Trophoblast cell (in vitro differentiated cells and primary cell): ENCODE results near the gene MYL9.
A peak's percentile ranks its signal among the peaks of the same experiment; 100 is the strongest.

Experiments
- DNase-seq, 2 donors: peaks; one replicate each; pipeline ENCODE4 v3.0.0-alpha.2; 2016
- H2AFZ ChIP-seq: 2 replicates; pipeline ENCODE4 v1.6.1; 2013; ENCODE audit warnings: low read length, moderate library complexity, mild to moderate bottlenecking; ENCODE audit not compliant: insufficient read depth, poor library complexity
- H2AK5ac ChIP-seq: 2 replicates; pipeline ENCODE4 v1.6.1; 2013; ENCODE audit warnings: mild to moderate bottlenecking, low read length
- H2BK120ac ChIP-seq: 2 replicates; pipeline ENCODE4 v1.6.1; 2013; ENCODE audit warnings: low read length, mild to moderate bottlenecking, moderate library complexity; ENCODE audit not compliant: insufficient read depth, poor library complexity
- H2BK12ac ChIP-seq: 2 replicates; pipeline ENCODE4 v1.6.1; 2013; ENCODE audit warnings: mild to moderate bottlenecking, low read length, moderate library complexity
- H2BK5ac ChIP-seq: 2 replicates; pipeline ENCODE4 v1.6.1; 2013; ENCODE audit warnings: low read length, low read depth, moderate library complexity, mild to moderate bottlenecking; ENCODE audit not compliant: poor library complexity
- H3K14ac ChIP-seq: 2 replicates; pipeline ENCODE4 v1.6.1; 2013; ENCODE audit warnings: mild to moderate bottlenecking, low read length
- H3K18ac ChIP-seq: 2 replicates; pipeline ENCODE4 v1.6.1; 2013; ENCODE audit warnings: mild to moderate bottlenecking, low read length
- H3K23ac ChIP-seq: 2 replicates; pipeline ENCODE4 v1.6.1; 2013; ENCODE audit warnings: low read length
- H3K27ac ChIP-seq: 2 replicates; pipeline ENCODE4 v1.5.1; 2013; ENCODE audit warnings: low read depth, mild to moderate bottlenecking, inconsistent platforms, low read length, moderate library complexity
- H3K27me3 ChIP-seq: 2 replicates; pipeline ENCODE4 v1.6.1; 2013; ENCODE audit warnings: inconsistent platforms, mild to moderate bottlenecking, low read length, moderate library complexity; ENCODE audit not compliant: insufficient read depth
- H3K36me3 ChIP-seq, 2 experiments: 1 replicate in 1 of 2; 2 replicates in 1 of 2; pipeline ENCODE4 v1.6.1; 2013; ENCODE audit warnings: low read length in 2 of 2, mild to moderate bottlenecking in 2 of 2, moderate library complexity in 1 of 2; ENCODE audit not compliant: insufficient read depth in 2 of 2, control insufficient read depth in 1 of 2
- H3K4ac ChIP-seq: 2 replicates; pipeline ENCODE4 v1.6.1; 2013; ENCODE audit warnings: low read depth, mild to moderate bottlenecking, low read length, moderate library complexity
- H3K4me1 ChIP-seq, 2 experiments: 1 replicate in 1 of 2; 2 replicates in 1 of 2; pipeline ENCODE4 v1.6.1; 2013; ENCODE audit warnings: low read length in 2 of 2, mild to moderate bottlenecking in 2 of 2, moderate library complexity in 1 of 2; ENCODE audit not compliant: insufficient read depth in 2 of 2, control insufficient read depth in 1 of 2
- H3K4me2 ChIP-seq: 2 replicates; pipeline ENCODE4 v1.6.1; 2013; ENCODE audit warnings: inconsistent platforms, mild to moderate bottlenecking, low read length, moderate library complexity
- H3K4me3 ChIP-seq: 2 replicates; pipeline ENCODE4 v1.5.1; 2013; ENCODE audit warnings: mild to moderate bottlenecking, low read depth, low read length, inconsistent platforms
- H3K79me1 ChIP-seq: one replicate; pipeline ENCODE4 v1.6.1; 2013; ENCODE audit warnings: low read length
- H3K79me2 ChIP-seq: 2 replicates; pipeline ENCODE4 v1.6.1; 2013; ENCODE audit warnings: low read length, mild to moderate bottlenecking; ENCODE audit not compliant: control insufficient read depth, insufficient read depth, poor library complexity
- H3K9ac ChIP-seq: 2 replicates; pipeline ENCODE4 v1.6.1; 2013; ENCODE audit warnings: mild to moderate bottlenecking, low read length
- H3K9me3 ChIP-seq: 2 replicates; pipeline ENCODE4 v1.6.1; 2013; ENCODE audit warnings: low read depth, mild to moderate bottlenecking, control low read depth, inconsistent platforms, low read length; ENCODE audit not compliant: insufficient read depth
- H4K12ac ChIP-seq: 2 replicates; pipeline ENCODE4 v1.6.1; 2013; ENCODE audit warnings: low read depth, mild to moderate bottlenecking, low read length, moderate library complexity
- H4K8ac ChIP-seq: 2 replicates; pipeline ENCODE4 v1.6.1; 2013; ENCODE audit warnings: low read depth, mild to moderate bottlenecking, low read length, moderate library complexity
- H4K91ac ChIP-seq: one replicate; pipeline ENCODE4 v1.6.1; 2013; ENCODE audit warnings: low read depth, mild to moderate bottlenecking, low read length, moderate library complexity
- WGBS: extraction: QIAGEN DNeasy Blood & Tissue Kit; methylation state at CpG from one replicate; pipeline ENCODE4 v1.1.7; 2013; ENCODE audit warnings: missing lambda C conversion rate; ENCODE audit not compliant: insufficient read length, insufficient coverage; ENCODE audit errors: extremely low coverage; 5-methylcytosine and 5-hydroxymethylcytosine counted together

MYL9 gene

DNA sequence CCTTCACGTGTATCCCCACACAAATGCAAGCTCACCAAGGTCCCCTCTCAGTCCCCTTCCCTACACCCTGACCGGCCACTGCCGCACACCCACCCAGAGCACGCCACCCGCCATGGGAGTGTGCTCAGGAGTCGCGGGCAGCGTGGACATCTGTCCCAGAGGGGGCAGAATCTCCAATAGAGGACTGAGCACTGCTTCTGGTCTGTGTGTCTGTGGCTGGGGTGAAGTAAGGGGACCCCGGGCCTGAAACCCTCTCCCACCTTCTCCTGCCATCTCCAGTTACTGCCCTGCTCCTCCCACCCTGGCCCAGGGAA lies 8.3 kb downstream of the MYL9 start:
- H3K36me3 ChIP-seq, result peaks cover 39 to 45% of the 10 kb centered on the region in 2 experiments
- no peak overlapping the region for H3K4ac ChIP-seq
- H3K79me2 ChIP-seq, result no peaks in the 10 kb centered on the region
- peak overlapping the region; percentile 27 for H4K12ac ChIP-seq
- H3K9ac ChIP-seq, result no peak overlapping the region
- no peak overlapping the region for H3K27ac ChIP-seq
- WGBS, result no CpG with 5 or more reads among the region's 9 CpGs
- no peaks in the 10 kb centered on the region for H3K79me1 ChIP-seq
- H2BK5ac ChIP-seq, result no peak overlapping the region
- H3K18ac ChIP-seq, result no peak overlapping the region
- H4K8ac ChIP-seq, result no peak overlapping the region
- H4K91ac ChIP-seq, result no peak overlapping the region
- no peak for DNase-seq
- no peak overlapping the region for H2AFZ ChIP-seq
- H2BK120ac ChIP-seq, result no peak overlapping the region
- peaks cover 2% of the 10 kb centered on the region for H3K9me3 ChIP-seq
- no peak overlapping the region for H3K4me3 ChIP-seq
- peaks cover 0 to 4% of the 10 kb centered on the region in 2 experiments for H3K4me1 ChIP-seq
- H3K27me3 ChIP-seq, result no peaks in the 10 kb centered on the region
- no peak overlapping the region for H3K4me2 ChIP-seq
- no peak overlapping the region for H3K14ac ChIP-seq
- no peak overlapping the region for H2BK12ac ChIP-seq
- H3K23ac ChIP-seq, result no peak overlapping the region
- no peak overlapping the region for H2AK5ac ChIP-seq

DNA sequence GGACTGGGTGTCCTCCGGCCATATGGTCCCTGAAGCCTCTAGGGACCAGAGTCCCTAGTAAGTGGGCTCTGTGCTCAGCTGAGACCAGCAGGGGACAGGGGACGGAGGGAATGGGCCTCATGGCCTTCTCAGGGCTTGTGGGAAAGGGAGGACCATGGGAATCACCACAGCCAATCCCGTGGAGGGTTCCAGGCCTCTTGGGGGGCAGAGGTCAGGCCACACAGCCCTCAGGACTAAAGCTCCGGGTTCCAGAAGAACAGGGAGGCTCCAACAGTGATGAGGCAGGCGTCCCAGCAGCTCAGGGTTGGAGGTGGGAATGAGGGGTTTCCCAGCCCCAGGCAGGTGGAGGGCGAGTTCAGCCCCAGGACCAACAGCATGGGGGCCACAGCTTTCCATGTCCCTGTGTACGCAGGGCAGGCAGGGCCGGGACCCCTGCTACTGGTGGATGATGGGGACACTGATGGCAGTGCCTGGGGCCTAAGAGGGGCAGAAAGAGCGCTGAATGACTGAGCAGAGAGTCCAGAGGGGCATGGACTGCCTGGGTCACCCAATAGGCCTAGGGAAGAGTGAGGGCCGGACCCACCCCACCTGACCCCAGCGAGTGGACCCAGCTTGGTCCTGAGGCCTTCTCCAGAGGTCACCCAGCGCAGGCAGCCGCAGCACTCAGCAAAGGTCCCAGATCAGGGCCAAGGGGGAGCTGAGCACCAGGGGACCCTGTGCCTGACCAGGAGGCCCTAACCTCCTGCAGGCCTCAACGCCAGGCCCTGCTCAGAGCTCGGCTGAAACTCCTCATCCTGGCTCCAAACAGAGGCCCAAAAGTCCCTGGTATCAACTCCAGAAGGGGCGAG lies 8.8 kb downstream of the MYL9 start:
- H3K4me2 ChIP-seq, result no peak overlapping the region
- no peak overlapping the region for H3K4ac ChIP-seq
- peak overlapping the region; percentile 15 for H4K12ac ChIP-seq
- H3K79me2 ChIP-seq, result no peaks in the 10 kb centered on the region
- H2AK5ac ChIP-seq, result no peak overlapping the region
- no peak overlapping the region for H2BK120ac ChIP-seq
- no peak overlapping the region for H4K8ac ChIP-seq
- H3K27ac ChIP-seq, result no peak overlapping the region
- no peak overlapping the region for H3K23ac ChIP-seq
- H3K18ac ChIP-seq, result no peak overlapping the region
- H2BK12ac ChIP-seq, result no peak overlapping the region
- peaks cover 34 to 39% of the 10 kb centered on the region in 2 experiments for H3K36me3 ChIP-seq
- H3K4me1 ChIP-seq, result peaks cover 0 to 4% of the 10 kb centered on the region in 2 experiments
- H3K9ac ChIP-seq, result no peak overlapping the region
- no peak overlapping the region for H2AFZ ChIP-seq
- no peak overlapping the region for H3K14ac ChIP-seq
- peaks cover 2% of the 10 kb centered on the region for H3K9me3 ChIP-seq
- H4K91ac ChIP-seq, result no peak overlapping the region
- H3K27me3 ChIP-seq, result no peaks in the 10 kb centered on the region
- no CpG with 5 or more reads among the region's 16 CpGs for WGBS
- DNase-seq, result no peak
- H3K4me3 ChIP-seq, result no peak overlapping the region
- H2BK5ac ChIP-seq, result no peak overlapping the region
- H3K79me1 ChIP-seq, result no peaks in the 10 kb centered on the region

DNA sequence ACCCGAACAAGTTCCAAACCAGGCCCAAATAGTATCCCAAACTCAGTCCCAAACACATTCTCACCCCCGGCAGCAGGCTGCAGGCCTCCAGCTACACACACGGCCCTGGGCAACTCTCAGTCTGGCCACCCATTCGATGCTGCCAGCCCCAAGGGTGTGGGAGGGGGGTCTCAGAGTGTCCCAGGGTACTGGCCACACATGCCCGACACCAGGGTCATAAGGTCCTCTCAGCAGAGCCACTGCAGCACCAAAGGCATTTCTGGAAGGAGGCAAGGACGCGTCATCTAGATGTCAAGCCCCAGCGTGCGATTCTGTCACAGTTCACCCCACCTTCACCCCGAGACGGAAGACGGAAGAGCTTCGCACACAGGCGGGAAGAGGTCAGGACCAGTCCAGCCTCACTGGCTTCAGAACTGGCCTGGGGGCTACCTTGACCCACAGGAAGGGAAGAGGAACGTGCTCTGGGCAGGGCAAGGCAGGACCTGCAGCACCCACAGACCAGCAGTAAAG lies 9.5 kb downstream of the MYL9 start:
- Histone ChIP-seq H3K14ac (no peak overlapping the region), H3K9ac (no peak overlapping the region), H3K79me1 (no peaks in the 10 kb centered on the region), H2AFZ (no peak overlapping the region), H3K4ac (no peak overlapping the region), H2BK120ac (no peak overlapping the region), H3K9me3 (peaks cover 2% of the 10 kb centered on the region), H3K27ac (no peak overlapping the region), H3K4me2 (no peak overlapping the region), H3K18ac (no peak overlapping the region), H4K8ac (peak overlapping the region; percentile 31), H4K12ac (no peak overlapping the region), H2BK12ac (no peak overlapping the region), H3K4me1 (peaks cover 0 to 4% of the 10 kb centered on the region in 2 experiments), H2BK5ac (no peak overlapping the region), H3K4me3 (no peak overlapping the region), H4K91ac (no peak overlapping the region), H3K27me3 (no peaks in the 10 kb centered on the region), H2AK5ac (no peak overlapping the region), H3K79me2 (no peaks in the 10 kb centered on the region), H3K36me3 (peaks cover 33 to 36% of the 10 kb centered on the region in 2 experiments), H3K23ac (no peak overlapping the region)
- DNase-seq, result no peak
- WGBS, result no CpG with 5 or more reads among the region's 15 CpGs

DNA sequence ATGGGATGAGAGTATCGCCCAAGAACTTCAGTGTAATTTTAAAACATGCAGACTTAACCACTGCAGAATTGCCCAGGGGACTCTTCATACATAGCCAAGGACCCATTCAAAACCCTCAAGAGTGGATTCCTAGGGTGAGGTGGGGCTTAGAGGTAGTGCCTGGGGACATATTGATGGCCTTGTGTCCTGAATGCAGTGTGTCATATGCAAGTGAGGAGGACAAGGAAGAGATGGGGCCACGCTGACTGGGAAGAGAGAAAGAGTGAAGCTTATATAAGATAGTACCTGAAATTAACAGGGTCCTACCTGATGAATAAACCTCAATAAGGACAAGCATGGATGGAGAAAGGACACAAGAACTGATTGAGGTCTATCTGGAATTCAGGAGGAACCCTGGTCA lies 13.9 kb downstream of the MYL9 start:
- Histone ChIP-seq H3K27ac (no peak overlapping the region), H3K79me2 (no peaks in the 10 kb centered on the region), H3K36me3 (no peaks in the 10 kb centered on the region), H4K8ac (no peak overlapping the region), H4K91ac (no peak overlapping the region), H2AK5ac (no peak overlapping the region), H3K14ac (no peak overlapping the region), H3K27me3 (no peaks in the 10 kb centered on the region), H3K9me3 (peaks cover under 1% of the 10 kb centered on the region), H3K4ac (no peak overlapping the region), H2BK120ac (no peak overlapping the region), H3K4me1 (no peaks in the 10 kb centered on the region), H3K23ac (no peak overlapping the region), H2BK12ac (no peak overlapping the region), H3K9ac (no peak overlapping the region), H2AFZ (no peak overlapping the region), H3K4me3 (no peak overlapping the region), H2BK5ac (no peak overlapping the region), H3K4me2 (no peak overlapping the region), H3K79me1 (no peaks in the 10 kb centered on the region), H4K12ac (no peak overlapping the region), H3K18ac (no peak overlapping the region)
- no peak for DNase-seq
- WGBS, result no CpG with 5 or more reads among the region's 2 CpGs
